Dermis blood vessel endothelial cell (primary cell): Measurements from ENCODE around the gene SEMA3F. TPM values are rescaled to one million over a fixed set of nuclear protein-coding genes. Genes with fewer than 3 reads are reported as not detected.

ENCODE experiments used
- DNase-seq: peaks from one replicate; pipeline ENCODE4 v3.0.0; 2010
- total RNA-seq: library from RNA; depleted of rRNA; stranded (reverse); fragments of >200 nt; gene quantifications from 2 replicates; pipeline ENCODE4 v1.2.3, GENCODE V29; 2014

Gene SEMA3F
- total RNA-seq, 1 donor from 2014 or later = 44.6 TPM

DNA sequence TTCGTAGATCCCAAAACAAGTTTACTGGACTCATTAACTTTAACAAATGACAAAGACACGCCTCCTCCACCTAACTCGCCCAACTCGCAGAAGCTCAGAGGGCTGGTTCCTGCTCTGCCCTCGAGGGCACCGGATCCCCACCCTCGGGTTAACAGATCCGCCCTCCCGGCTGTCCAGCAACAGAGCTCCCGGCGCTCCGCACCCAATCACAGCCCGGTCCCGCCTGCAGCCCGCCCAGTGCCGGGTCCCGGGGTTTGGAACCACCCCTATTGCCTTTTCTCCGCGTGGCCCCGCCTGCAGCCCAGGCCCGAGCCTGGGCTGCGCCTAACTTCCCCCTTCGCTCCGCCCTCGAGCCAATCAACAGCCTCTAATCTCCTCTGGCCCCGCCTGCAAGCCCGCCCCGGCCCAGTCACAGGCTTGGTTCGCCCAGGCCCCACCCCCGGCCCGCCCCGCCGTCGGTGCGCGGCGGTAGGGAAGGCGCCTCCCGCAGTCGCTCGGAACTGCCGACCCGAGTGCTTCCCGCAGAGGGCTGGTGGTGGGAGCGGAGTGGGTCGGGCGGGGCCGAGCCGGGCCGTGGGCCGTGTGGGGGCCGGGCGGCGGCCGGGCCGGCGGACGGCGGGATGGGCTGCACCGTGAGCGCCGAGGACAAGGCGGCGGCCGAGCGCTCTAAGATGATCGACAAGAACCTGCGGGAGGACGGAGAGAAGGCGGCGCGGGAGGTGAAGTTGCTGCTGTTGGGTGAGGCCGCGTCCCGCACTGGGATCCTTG is 80.8 kb downstream of the SEMA3F start, which contains the start of gene GNAI2:
Gene GNAI2, plus strand, starts transcription at position 489 of the 768 bp plus-strand sequence. Its CDS starts 132 bp downstream, at position 621.
- peak; percentile 98 for DNase-seq

DNA sequence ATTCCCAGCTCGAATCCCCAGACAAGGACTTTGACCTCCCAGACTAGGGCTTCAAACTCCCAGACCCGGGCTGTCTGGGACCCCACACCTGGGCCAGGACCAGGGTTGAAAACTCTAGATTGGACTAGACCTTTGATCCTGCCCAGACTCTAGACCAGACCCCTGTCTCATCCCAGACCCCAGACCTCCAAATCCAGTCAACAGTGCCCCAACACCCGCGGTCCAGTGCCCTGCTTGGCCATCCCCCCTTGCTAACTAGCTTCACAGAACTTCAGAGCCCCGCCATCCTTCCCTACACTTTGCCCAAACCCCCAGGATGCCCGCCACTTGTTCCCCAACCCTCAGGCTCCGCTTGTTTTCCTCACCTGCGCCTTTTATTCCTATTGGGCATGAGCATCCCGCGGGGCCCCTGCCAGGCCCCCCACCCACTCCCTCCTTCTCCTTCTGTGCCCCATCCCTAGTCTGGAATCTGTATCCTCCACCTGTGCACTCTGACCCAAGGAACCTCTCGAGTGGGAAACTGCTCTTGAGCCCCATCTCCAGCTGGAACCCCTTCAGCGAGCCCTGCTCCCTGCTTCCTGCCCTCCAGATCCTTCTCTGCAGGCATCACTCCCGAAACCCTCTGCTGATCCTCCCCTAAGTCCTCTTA is 81.5 kb downstream of the SEMA3F start:
- DNase-seq = no peak

DNA sequence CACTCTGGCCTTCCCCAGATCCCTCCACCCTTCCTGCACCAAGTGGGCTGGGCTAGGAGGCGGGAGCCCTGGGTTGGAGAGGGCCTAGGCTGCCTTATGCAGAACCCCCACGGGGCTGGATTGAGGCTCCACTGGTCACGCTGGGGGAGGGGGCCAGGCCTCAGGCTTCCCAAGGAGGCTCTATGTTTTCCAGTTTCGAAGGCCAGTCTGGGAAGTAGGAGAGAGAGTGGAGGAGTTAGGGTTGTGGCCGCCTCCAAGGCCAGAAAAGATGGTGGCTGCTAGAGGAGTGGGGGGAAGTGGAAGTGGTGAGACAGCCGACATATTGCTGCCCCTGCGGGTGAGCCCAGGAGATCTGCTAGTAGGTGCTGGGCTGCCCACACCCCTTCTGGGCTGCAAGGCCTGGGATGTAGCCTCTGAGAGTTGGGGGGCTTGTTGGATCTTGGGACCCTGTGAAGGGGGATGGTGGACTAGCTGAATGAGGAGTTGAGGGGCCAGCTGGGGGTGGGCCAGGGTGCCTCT is 82.1 kb downstream of the SEMA3F start:
- DNase-seq = peak; percentile 43

DNA sequence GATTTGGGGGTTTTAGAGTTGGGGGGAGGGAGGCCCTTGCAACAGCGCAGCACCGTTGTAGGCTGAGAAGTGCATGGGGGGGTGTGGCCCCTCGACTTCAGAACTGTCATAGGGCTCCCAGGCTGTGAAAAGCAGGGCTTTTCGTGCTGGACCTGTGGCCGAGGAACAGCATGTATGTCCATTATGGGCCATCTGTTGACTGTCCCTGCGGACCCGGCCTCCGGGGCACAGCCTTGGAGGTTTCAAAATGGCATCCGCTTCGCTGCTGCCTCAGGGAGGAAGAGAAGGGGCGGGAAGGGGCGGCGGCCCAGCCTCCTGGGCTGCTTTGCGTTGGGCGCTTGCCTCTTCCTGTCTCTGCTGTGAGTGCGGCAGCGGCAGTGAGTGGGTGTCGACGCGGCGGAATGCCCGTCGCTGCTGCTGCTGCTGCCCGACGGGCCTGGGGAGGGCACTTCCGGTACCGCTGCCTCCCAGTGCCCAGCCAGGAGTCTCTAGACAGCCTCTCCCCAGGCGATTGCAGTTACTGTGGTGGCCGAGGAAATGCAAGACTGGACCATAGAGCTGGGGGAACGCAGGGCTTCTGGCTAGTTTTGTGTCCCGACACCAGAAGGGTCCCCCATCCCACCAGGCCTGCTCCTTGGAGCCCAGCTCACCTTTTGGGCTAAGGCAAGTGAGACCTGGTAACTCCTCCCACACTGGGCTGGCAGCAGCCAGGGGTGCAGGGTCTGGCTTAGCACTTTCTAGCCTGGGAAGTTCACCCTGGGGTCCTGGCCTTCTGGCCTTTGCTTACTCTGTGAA is 82.8 kb downstream of the SEMA3F start:
- peak; percentile 87 for DNase-seq

DNA sequence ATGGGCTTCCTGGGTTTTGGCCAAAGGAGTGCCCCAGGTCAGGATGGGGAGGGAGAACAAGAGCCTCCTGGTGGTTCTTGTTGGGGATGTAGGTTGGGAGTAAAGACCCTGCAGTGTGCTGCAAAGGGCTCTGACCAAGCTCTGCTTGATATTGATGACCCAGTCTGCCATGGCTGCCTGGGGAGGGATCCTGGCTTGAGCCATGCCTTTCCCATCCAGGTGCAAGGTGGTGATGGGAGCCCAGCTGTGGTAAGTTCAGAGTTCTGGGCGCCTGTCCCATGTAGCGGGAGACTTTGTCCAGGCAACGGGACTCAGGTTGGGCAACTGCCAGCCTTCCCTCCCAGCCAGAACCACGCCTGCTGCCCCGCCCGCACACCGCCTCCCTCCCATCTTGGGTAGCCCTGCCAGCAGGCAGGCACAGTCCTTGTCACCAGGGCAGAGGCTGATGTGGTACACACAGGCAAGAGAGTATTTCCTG is 83.5 kb downstream of the SEMA3F start:
- peak; percentile 43 for DNase-seq

Other genes with a start within 250 kb of the SEMA3F start
- gene MON1A, start 225.5 kb upstream of the SEMA3F start, total RNA-seq = 14.6 and 16.3 TPM in 2 replicates
- gene RBM6, start 215.2 kb upstream of the SEMA3F start, total RNA-seq = 34.4 and 60.4 TPM in 2 replicates
- gene RBM5, start 66.4 kb upstream of the SEMA3F start, total RNA-seq = 201 and 249 TPM in 2 replicates
- gene GNAT1, start 36.3 kb downstream of the SEMA3F start, total RNA-seq = not detected in 2 replicates
- gene SLC38A3, start 49.9 kb downstream of the SEMA3F start, total RNA-seq = not detected in 2 replicates
- gene GNAI2, start 80.9 kb downstream of the SEMA3F start, total RNA-seq = 624 and 776 TPM in 2 replicates
- gene SEMA3B, start 113.8 kb downstream of the SEMA3F start, total RNA-seq = 0.51 and 1.4 TPM in 2 replicates
- gene LSMEM2, start 123.8 kb downstream of the SEMA3F start, total RNA-seq = not detected in 2 replicates
- gene IFRD2, start 137.1 kb downstream of the SEMA3F start, total RNA-seq = 92.2 and 113 TPM in 2 replicates
- gene HYAL3, start 144.1 kb downstream of the SEMA3F start, total RNA-seq = 24.0 and 28.1 TPM in 2 replicates
- 4.9 and 7.3 TPM in 2 replicates for gene NAA80, start 144.1 kb downstream of the SEMA3F start, total RNA-seq
- gene HYAL1, start 148.2 kb downstream of the SEMA3F start, total RNA-seq = 11.4 and 30.6 TPM in 2 replicates
- 600 and 601 TPM in 2 replicates for gene HYAL2, start 167.4 kb downstream of the SEMA3F start, total RNA-seq
- 19.7 and 20.8 TPM in 2 replicates for gene TUSC2, start 172.9 kb downstream of the SEMA3F start, total RNA-seq
- gene RASSF1, start 185.5 kb downstream of the SEMA3F start, total RNA-seq = 21.7 and 28.8 TPM in 2 replicates
- 0.05 TPM in 1 of 2 replicates, not detected in the other for gene ZMYND10, start 190.4 kb downstream of the SEMA3F start, total RNA-seq
- gene NPRL2, start 195.5 kb downstream of the SEMA3F start, total RNA-seq = 14.0 and 16.8 TPM in 2 replicates
- 26.2 and 30.0 TPM in 2 replicates for gene CYB561D2, start 195.5 kb downstream of the SEMA3F start, total RNA-seq
- 60.3 and 61.6 TPM in 2 replicates for gene TMEM115, start 204.2 kb downstream of the SEMA3F start, total RNA-seq